DND-41 (cell line): ENCODE data around the gene SLC4A1AP.

ENCODE experiments used
- ATAC-seq: fragments of 200-7000 bp; cut with Tn5 transposase; 3 replicates; pipeline ENCODE4 v1.9.1; 2021; ENCODE audit warnings: low read depth; ENCODE audit not compliant: insufficient read depth
- DNase-seq: peaks from one replicate; pipeline ENCODE4 v3.0.0-alpha.2; 2020
- H2AFZ ChIP-seq: 2 replicates; pipeline ENCODE4 v1.6.0; 2012; ENCODE audit warnings: low read depth, low read length
- H3K27ac ChIP-seq: 2 replicates; pipeline ENCODE4 v1.5.1; 2012; ENCODE audit warnings: low read length, inconsistent platforms
- H3K27me3 ChIP-seq: fragments of 200-600 bp; sonication (generic); 2 replicates; pipeline ENCODE4 v1.6.0; 2012; ENCODE audit warnings: low read length, mild to moderate bottlenecking, inconsistent platforms; ENCODE audit not compliant: insufficient read depth, poor library complexity
- H3K36me3 ChIP-seq: 2 replicates; pipeline ENCODE4 v1.5.1; 2012; ENCODE audit warnings: low read length, inconsistent platforms; ENCODE audit not compliant: insufficient read depth
- H3K4me1 ChIP-seq: 2 replicates; pipeline ENCODE4 v1.5.1; 2012; ENCODE audit warnings: mild to moderate bottlenecking, low read length; ENCODE audit not compliant: insufficient read depth
- H3K4me2 ChIP-seq: 2 replicates; pipeline ENCODE4 v1.6.0; 2012; ENCODE audit warnings: mild to moderate bottlenecking, moderate library complexity, low read length, inconsistent platforms; ENCODE audit not compliant: insufficient read depth
- H3K4me3 ChIP-seq, 2 experiments: fragments of 200-600 bp in 1 of 2; shearing (Covaris generic) in 1 of 2; 2 replicates each; pipeline ENCODE4 v1.5.1; 2012 to 2016; ENCODE audit warnings: inconsistent platforms in 2 of 2, low read length in 2 of 2, mild to moderate bottlenecking in 2 of 2, low read depth in 1 of 2, moderate library complexity in 1 of 2
- H3K79me2 ChIP-seq: 2 replicates; pipeline ENCODE4 v1.6.0; 2012; ENCODE audit warnings: low read length, inconsistent platforms; ENCODE audit not compliant: insufficient read depth
- H3K9ac ChIP-seq: 2 replicates; pipeline ENCODE4 v1.6.0; 2012; ENCODE audit warnings: low read depth, mild to moderate bottlenecking, inconsistent platforms, low read length, moderate library complexity
- H3K9me3 ChIP-seq: 2 replicates; pipeline ENCODE4 v1.5.1; 2012; ENCODE audit warnings: low read length, moderate library complexity, mild to moderate bottlenecking, inconsistent platforms; ENCODE audit not compliant: insufficient read depth, severe bottlenecking
- H4K20me1 ChIP-seq: 2 replicates; pipeline ENCODE4 v1.6.0; 2012; ENCODE audit warnings: low read length; ENCODE audit not compliant: insufficient read depth
- CTCF ChIP-seq: IDR thresholded peaks from 2 replicates; pipeline ENCODE4 v1.5.1; 2012; ENCODE audit warnings: borderline replicate concordance, low read length, moderate library complexity, mild to moderate bottlenecking; ENCODE audit not compliant: poor library complexity, severe bottlenecking; ENCODE audit errors: extremely low read depth
- EZH2 ChIP-seq: IDR thresholded peaks from 3 replicates; pipeline ENCODE4 v1.6.1; 2012; ENCODE audit warnings: borderline replicate concordance, low read depth, mild to moderate bottlenecking, moderate library complexity, low read length, inconsistent platforms; ENCODE audit not compliant: severe bottlenecking

Gene SLC4A1AP

GRCh38 chr2:27735263-27735904, 71.7 kb downstream of the SLC4A1AP start:
- TF ChIP-seq EZH2 (no peak), CTCF (no peak)
- Histone ChIP-seq H3K4me1 (no peaks in the 10 kb centered on the region), H3K27ac (no peak overlapping the region), H3K4me3 (no peak overlapping the region), H3K9ac (no peak overlapping the region), H4K20me1 (no peaks in the 10 kb centered on the region), H3K27me3 (no peaks in the 10 kb centered on the region), H3K4me2 (no peak overlapping the region), H3K9me3 (no peaks in the 10 kb centered on the region), H3K79me2 (no peaks in the 10 kb centered on the region), H3K36me3 (no peaks in the 10 kb centered on the region), H2AFZ (no peak overlapping the region)
- DNase-seq (no peak), ATAC-seq (no peak)

- Histone ChIP-seq H3K79me2 (no peaks in the 10 kb centered on the region), H3K4me3 (no peak overlapping the region), H3K9ac (no peak overlapping the region), H3K27me3 (no peaks in the 10 kb centered on the region), H3K36me3 (no peaks in the 10 kb centered on the region), H3K4me1 (no peaks in the 10 kb centered on the region), H3K4me2 (no peak overlapping the region), H3K9me3 (no peaks in the 10 kb centered on the region), H3K27ac (no peak overlapping the region), H2AFZ (no peak overlapping the region), H4K20me1 (no peaks in the 10 kb centered on the region)
- ATAC-seq (no peak), DNase-seq (no peak)
- TF ChIP-seq EZH2 (no peak), CTCF (no peak)
These were observed 72.6 kb downstream of the SLC4A1AP start for GRCh38 chr2:27736031-27736889.

GRCh38 chr2:27736890-27737204, 73.2 kb downstream of the SLC4A1AP start:
- no peak overlapping the region for H3K9ac ChIP-seq

More at GRCh38 chr2:27736890-27737204, 73.2 kb downstream of the SLC4A1AP start:
- Histone ChIP-seq H3K4me2 (no peak overlapping the region), H3K79me2 (no peaks in the 10 kb centered on the region), H3K36me3 (no peaks in the 10 kb centered on the region), H3K27ac (no peak overlapping the region), H3K4me1 (no peaks in the 10 kb centered on the region), H3K9me3 (no peaks in the 10 kb centered on the region), H4K20me1 (no peaks in the 10 kb centered on the region), H3K4me3 (no peak overlapping the region), H3K27me3 (no peaks in the 10 kb centered on the region), H2AFZ (no peak overlapping the region)
- ATAC-seq (no peak), DNase-seq (no peak)
- TF ChIP-seq CTCF: no peak
- TF ChIP-seq EZH2: no peak
